CD4-positive, alpha-beta memory T cell (primary cell): ENCODE results near the gene SQSTM1. TPM values are rescaled to one million over a fixed set of nuclear protein-coding genes. Genes with fewer than 3 reads are reported as not detected.
A peak's percentile ranks its signal among the peaks of the same experiment; 100 is the strongest.

ENCODE experiments used
- CTCF ChIA-PET: fragments of 350-600 bp; sonication (Branson Sonifier 250); formaldehyde crosslinking; loops from one replicate; lab custom pipeline; 2021; ENCODE audit warnings: inconsistent platforms; ENCODE audit not compliant: partially characterized antibody; lab: Charles Lee
- POLR2A ChIA-PET: fragments of 350-600 bp; sonication (Branson Sonifier 250); formaldehyde crosslinking; loops from one replicate; lab custom pipeline; 2021; ENCODE audit not compliant: partially characterized antibody; lab: Charles Lee
- DNase-seq, 5 donors: peaks; one replicate each; pipeline versions ENCODE4 v3.0.0 to v3.0.0-alpha.2; 2020 to 2022; ENCODE audit warnings: mixed read lengths in 1 of 5
- H3K27ac ChIP-seq: one replicate; pipeline ENCODE4 v1.7.0; 2013; ENCODE audit warnings: low read depth, low read length
- H3K27me3 ChIP-seq: 2 replicates; pipeline ENCODE4 v1.7.0; 2013; ENCODE audit warnings: mild to moderate bottlenecking, low read length, moderate library complexity; ENCODE audit not compliant: insufficient read depth
- H3K36me3 ChIP-seq: 2 replicates; pipeline ENCODE4 v1.7.0; 2013; ENCODE audit warnings: mild to moderate bottlenecking, low read length, moderate library complexity; ENCODE audit not compliant: insufficient read depth
- H3K4me1 ChIP-seq: 2 replicates; pipeline ENCODE4 v1.7.0; 2013; ENCODE audit warnings: mild to moderate bottlenecking, low read length, moderate library complexity; ENCODE audit not compliant: insufficient read depth
- H3K4me3 ChIP-seq, 2 donors: one replicate each; pipeline ENCODE4 v1.7.0; 2013; ENCODE audit warnings: low read length in 2 of 2, mild to moderate bottlenecking in 1 of 2
- H3K9me3 ChIP-seq, 2 donors: one replicate each; pipeline ENCODE4 v1.7.0; 2013; ENCODE audit warnings: low read length in 2 of 2, control low read depth in 1 of 2; ENCODE audit not compliant: control insufficient read depth in 1 of 2
- H3K27ac Mint-ChIP-seq, 7 donors: one replicate each; pipeline ENCODE4 v1.8.0; 2020 to 2021; ENCODE audit warnings: mixed read lengths in 7 of 7, mild to moderate bottlenecking in 6 of 7, inconsistent platforms in 3 of 7, moderate library complexity in 3 of 7
- H3K27me3 Mint-ChIP-seq, 2 donors: one replicate each; pipeline ENCODE4 v1.8.0; 2020 to 2021; ENCODE audit warnings: mixed read lengths in 2 of 2
- H3K36me3 Mint-ChIP-seq, 2 donors: one replicate each; pipeline ENCODE4 v1.8.0; 2020 to 2021; ENCODE audit warnings: mixed read lengths in 2 of 2, inconsistent platforms in 1 of 2, mild to moderate bottlenecking in 1 of 2
- H3K4me1 Mint-ChIP-seq, 4 donors: one replicate each; pipeline ENCODE4 v1.8.0; 2020 to 2021; ENCODE audit warnings: mixed read lengths in 4 of 4, mild to moderate bottlenecking in 1 of 4
- H3K4me3 Mint-ChIP-seq, 8 donors: one replicate each; pipeline ENCODE4 v1.8.0; 2020 to 2021; ENCODE audit warnings: mixed read lengths in 8 of 8, mild to moderate bottlenecking in 7 of 8, moderate library complexity in 6 of 8, inconsistent platforms in 3 of 8
- H3K9me3 Mint-ChIP-seq, 8 donors: one replicate each; pipeline ENCODE4 v1.8.0; 2020 to 2021; ENCODE audit warnings: mixed read lengths in 8 of 8, mild to moderate bottlenecking in 5 of 8, inconsistent platforms in 3 of 8, moderate library complexity in 1 of 8
- intact Hi-C: fragments of 100-400 bp; cut with micrococcal nuclease; formaldehyde crosslinking; loops from one replicate; pipeline ENCODE4 v1.15.1; 2023
- polyA plus RNA-seq, 2 donors: library from polyadenylated mRNA; unstranded; fragments of 300-500 nt; fragmentation: Illumina TruSeq; gene quantifications; one replicate each; pipeline ENCODE4 v1.2.3, GENCODE V29; 2021
- total RNA-seq, 2 experiments: library from RNA; stranded (reverse); gene quantifications; one replicate each; pipeline ENCODE4 v1.2.3, GENCODE V29; 2021

Gene SQSTM1
- total and polyA plus RNA-seq, 4 experiments from 2014 or later: 188 to 303 (median 256) TPM

DNA sequence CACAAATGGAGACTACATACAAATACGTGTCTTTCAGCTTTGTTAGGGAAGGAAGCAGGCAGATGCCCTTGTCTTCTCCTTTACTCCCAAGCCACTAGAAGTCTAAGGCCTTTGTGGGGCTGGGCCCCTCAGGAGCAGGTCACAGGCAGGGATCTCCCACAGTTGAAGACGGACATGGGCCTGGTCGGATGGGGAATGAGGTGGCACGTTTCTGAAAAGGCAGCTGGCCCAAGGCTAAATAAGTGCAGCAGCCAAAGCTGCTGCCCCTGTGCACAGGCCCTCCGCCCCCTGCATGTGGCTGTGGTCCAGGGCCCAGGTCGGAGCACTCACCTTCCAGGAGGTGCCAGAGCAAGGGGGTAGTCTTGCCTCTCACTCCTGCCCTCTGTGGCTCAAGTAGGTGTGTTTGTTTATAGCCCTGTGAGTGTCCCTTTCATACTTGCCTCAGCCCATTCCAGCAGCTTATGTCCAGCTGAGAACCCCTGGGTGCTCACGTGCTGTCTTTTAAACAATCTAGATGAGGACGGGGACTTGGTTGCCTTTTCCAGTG lies 1.8 kb downstream of the SQSTM1 start:
- peaks cover 30 to 73% (median 46%) of the 10 kb centered on the region in 4 donors for H3K4me1 Mint-ChIP-seq
- H3K27me3 ChIP-seq: no peaks in the 10 kb centered on the region
- H3K9me3 ChIP-seq: no peaks in the 10 kb centered on the region
- peak overlapping the region; percentile 99 for H3K27ac ChIP-seq
- peak in 1 of 5 donors; percentile 29 for DNase-seq
- H3K36me3 ChIP-seq: peaks cover 45% of the 10 kb centered on the region
- ChIA-PET CTCF (interaction anchor here (1.1 to 1.6 kb wide), 5 partner anchors 11 to 26 kb away, joined by 3 to 5 read pairs (median 3); no protein-coding TSS in a partner anchor), POLR2A (interaction anchor here (0.5 to 7.5 kb wide), 11 partner anchors 9 to 272 kb away, joined by 3 to 159 read pairs (median 5); partner anchors contain the start of genes LTC4S, MGAT4B, MRNIP and RUFY1)
- no peak overlapping the region for H3K4me3 ChIP-seq
- H3K27me3 Mint-ChIP-seq: peaks cover 0 to 1% of the 10 kb centered on the region in 2 donors
- peak overlapping the region; percentile 96 to 99 (median 97) for H3K27ac Mint-ChIP-seq
- intact Hi-C loops: no loop called here
- peaks cover 48% of the 10 kb centered on the region for H3K4me1 ChIP-seq
- H3K9me3 Mint-ChIP-seq: peaks cover 0 to 5% (median 0%) of the 10 kb centered on the region in 8 donors
- peak overlapping the region; percentile 93 to 98 (median 96) for H3K4me3 Mint-ChIP-seq
- H3K36me3 Mint-ChIP-seq: peaks cover 23 to 59% of the 10 kb centered on the region in 2 donors

DNA sequence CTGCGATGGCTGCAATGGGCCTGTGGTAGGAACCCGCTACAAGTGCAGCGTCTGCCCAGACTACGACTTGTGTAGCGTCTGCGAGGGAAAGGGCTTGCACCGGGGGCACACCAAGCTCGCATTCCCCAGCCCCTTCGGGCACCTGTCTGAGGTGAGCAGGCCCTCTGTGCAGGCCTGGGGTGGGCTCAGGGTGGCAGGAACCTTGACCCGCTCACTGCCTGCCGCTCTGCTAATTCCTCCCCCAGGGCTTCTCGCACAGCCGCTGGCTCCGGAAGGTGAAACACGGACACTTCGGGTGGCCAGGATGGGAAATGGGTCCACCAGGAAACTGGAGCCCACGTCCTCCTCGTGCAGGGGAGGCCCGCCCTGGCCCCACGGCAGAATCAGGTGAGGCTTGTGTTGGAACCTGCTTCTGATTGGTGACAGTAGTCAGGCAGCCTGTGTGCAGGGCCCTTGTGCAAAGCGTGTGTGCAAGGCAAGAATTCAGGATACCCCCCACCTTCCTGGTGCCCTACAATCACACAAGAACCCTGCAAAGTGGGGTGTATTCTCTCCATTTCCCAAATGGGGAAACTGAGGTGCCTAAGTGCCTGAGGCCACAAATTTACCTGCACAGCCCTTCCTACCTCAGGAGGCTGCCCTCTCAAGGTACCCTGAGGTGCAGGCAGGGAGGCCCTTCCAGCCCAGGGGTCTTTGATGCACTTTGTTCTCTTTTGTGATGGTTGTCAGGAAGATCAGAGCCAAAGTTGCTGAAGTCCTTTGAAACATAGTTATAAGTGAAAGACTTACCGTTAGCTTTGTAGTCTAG lies 3.4 kb downstream of the SQSTM1 start:
- peaks cover 55% of the 10 kb centered on the region for H3K36me3 ChIP-seq
- peaks cover 23 to 60% (median 40%) of the 10 kb centered on the region in 4 donors for H3K4me1 Mint-ChIP-seq
- H3K4me3 Mint-ChIP-seq: peak overlapping the region in 2 of 8 donors; percentile 1 to 2
- no peaks in the 10 kb centered on the region for H3K27me3 ChIP-seq
- peak overlapping the region in 4 of 7 donors; percentile 20 to 99 (median 74) for H3K27ac Mint-ChIP-seq
- no peaks in the 10 kb centered on the region for H3K9me3 ChIP-seq
- ChIA-PET POLR2A (interaction anchor here (0.9 to 7.5 kb wide), 4 partner anchors 13 to 19 kb away, joined by 3 to 159 read pairs (median 8); partner anchors contain the start of gene MGAT4B), CTCF (no interaction called here)
- H3K4me3 ChIP-seq: no peak overlapping the region
- peaks cover 0 to 1% of the 10 kb centered on the region in 2 donors for H3K27me3 Mint-ChIP-seq
- H3K36me3 Mint-ChIP-seq: peaks cover 35 to 70% of the 10 kb centered on the region in 2 donors
- no peak overlapping the region for H3K27ac ChIP-seq
- peaks cover 0 to 5% (median 0%) of the 10 kb centered on the region in 8 donors for H3K9me3 Mint-ChIP-seq
- H3K4me1 ChIP-seq: peaks cover 35% of the 10 kb centered on the region
- DNase-seq: peak in 1 of 5 donors; percentile 16
- intact Hi-C loops: no loop called here

DNA sequence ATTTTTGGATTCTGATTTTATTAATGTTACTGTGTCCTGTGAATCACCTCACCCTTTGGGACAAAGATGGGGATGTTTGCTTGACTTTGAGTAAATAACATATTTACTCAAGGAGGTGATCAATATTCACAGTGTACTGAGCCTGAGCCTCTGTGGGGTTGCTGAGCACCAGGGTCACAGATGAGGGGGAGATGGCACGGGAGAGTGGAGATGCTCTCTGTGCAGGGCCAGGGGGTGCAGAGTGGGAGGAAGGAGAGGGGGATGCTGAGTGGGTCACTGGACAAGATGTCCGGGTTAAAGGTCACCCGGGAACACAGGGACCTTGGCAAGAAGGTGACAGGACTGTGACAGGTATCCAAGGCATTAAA lies 4.0 kb downstream of the SQSTM1 start:
- no peak overlapping the region for H3K27ac ChIP-seq
- ChIA-PET POLR2A (interaction anchor here (0.9 kb wide), 2 partner anchors 14 to 18 kb away, joined by 3 read pairs; partner anchors contain the start of gene MGAT4B), CTCF (interaction anchor here (1.0 kb wide), 1 partner anchor 29 kb away, joined by 4 read pairs; no protein-coding TSS in a partner anchor)
- no peaks in the 10 kb centered on the region for H3K9me3 ChIP-seq
- Mint-ChIP-seq H3K4me3 (peak overlapping the region in 3 of 8 donors; percentile 1 to 46 (median 2)), H3K4me1 (peaks cover 23 to 58% (median 38%) of the 10 kb centered on the region in 4 donors), H3K27ac (peak overlapping the region in 4 of 7 donors; percentile 20 to 76 (median 74)), H3K36me3 (peaks cover 41 to 76% of the 10 kb centered on the region in 2 donors), H3K27me3 (peaks cover 0 to 1% of the 10 kb centered on the region in 2 donors), H3K9me3 (peaks cover 0 to 5% (median 0%) of the 10 kb centered on the region in 8 donors)
- no peaks in the 10 kb centered on the region for H3K27me3 ChIP-seq
- DNase-seq: no peak
- H3K4me3 ChIP-seq: no peak overlapping the region
- H3K36me3 ChIP-seq: peaks cover 58% of the 10 kb centered on the region
- intact Hi-C loops: no loop called here
- H3K4me1 ChIP-seq: peaks cover 29% of the 10 kb centered on the region

DNA sequence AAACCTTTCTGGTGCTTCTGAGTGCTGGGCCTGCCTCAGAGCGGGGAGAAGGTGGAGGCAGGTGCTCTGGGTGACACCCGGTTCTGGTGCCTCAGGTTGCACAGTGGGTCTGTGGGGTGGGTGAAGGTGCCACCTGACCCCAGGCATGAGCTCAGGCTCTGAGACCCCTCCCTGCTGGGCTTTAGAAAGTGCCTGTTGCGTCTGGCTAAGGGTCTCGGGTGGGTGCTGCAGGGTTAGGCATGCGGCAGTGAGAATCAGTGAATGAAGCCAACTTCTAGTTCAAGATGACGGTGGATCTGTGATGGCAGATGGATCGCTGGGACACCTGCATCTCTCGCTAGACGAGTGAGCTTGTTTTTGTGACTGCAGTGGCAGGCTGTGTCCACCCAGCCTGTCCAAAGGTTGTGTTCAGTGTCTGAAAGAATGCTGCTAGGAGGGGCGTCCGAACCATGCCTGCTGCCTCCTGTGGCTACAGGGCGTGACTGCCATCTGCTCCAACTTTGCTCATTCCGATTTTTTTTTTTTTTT lies 5.0 kb downstream of the SQSTM1 start:
- ChIA-PET CTCF (interaction anchor here (0.7 to 1.1 kb wide), 3 partner anchors 21 to 30 kb away, joined by 3 to 4 read pairs (median 3); no protein-coding TSS in a partner anchor), POLR2A (no interaction called here)
- no peak for DNase-seq
- Mint-ChIP-seq H3K9me3 (peaks cover 0 to 5% (median 0%) of the 10 kb centered on the region in 8 donors), H3K36me3 (peaks cover 46 to 83% of the 10 kb centered on the region in 2 donors), H3K27ac (peak overlapping the region in 5 of 7 donors; percentile 8 to 76 (median 48)), H3K27me3 (peaks cover 0 to 1% of the 10 kb centered on the region in 2 donors), H3K4me3 (no peak overlapping the region), H3K4me1 (peaks cover 19 to 51% (median 33%) of the 10 kb centered on the region in 4 donors)
- Histone ChIP-seq H3K9me3 (no peaks in the 10 kb centered on the region), H3K36me3 (peaks cover 66% of the 10 kb centered on the region), H3K4me1 (peaks cover 21% of the 10 kb centered on the region), H3K27ac (no peak overlapping the region), H3K27me3 (no peaks in the 10 kb centered on the region), H3K4me3 (no peak overlapping the region)
- intact Hi-C loops: no loop called here

DNA sequence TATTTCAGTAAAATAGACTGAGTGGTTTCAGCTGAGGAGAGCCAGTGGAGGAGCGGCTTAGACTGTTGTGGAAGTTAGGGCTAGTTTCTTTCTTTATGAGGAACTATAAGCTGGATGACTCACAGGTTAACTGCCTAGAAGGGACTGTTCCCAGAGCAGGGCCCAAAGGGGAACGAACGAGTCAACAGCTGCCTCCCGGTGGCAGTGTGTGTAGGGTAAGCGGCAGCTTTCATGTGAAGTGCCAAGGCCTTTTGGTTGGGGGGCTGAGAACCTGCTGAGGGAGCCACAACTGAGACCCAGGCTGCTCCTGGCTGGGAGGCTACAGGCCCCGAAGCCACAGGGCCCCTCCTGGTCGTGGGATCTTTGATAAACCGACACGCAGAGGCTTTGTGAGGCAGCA lies 7.0 kb downstream of the SQSTM1 start:
- CTCF ChIA-PET: interaction anchor here (1.1 to 1.9 kb wide), 2 partner anchors 26 to 61 kb away, joined by 4 read pairs; no protein-coding TSS in a partner anchor
- H3K9me3 Mint-ChIP-seq: no peaks in the 10 kb centered on the region
- Histone ChIP-seq H3K27me3 (no peaks in the 10 kb centered on the region), H3K36me3 (peaks cover 78% of the 10 kb centered on the region), H3K27ac (no peak overlapping the region), H3K4me1 (peaks cover 11% of the 10 kb centered on the region), H3K4me3 (no peak overlapping the region), H3K9me3 (no peaks in the 10 kb centered on the region)
- peaks cover 56 to 87% of the 10 kb centered on the region in 2 donors for H3K36me3 Mint-ChIP-seq
- peaks cover 13 to 41% (median 25%) of the 10 kb centered on the region in 4 donors for H3K4me1 Mint-ChIP-seq
- no peak overlapping the region for H3K4me3 Mint-ChIP-seq
- DNase-seq: no peak
- peak overlapping the region in 4 of 7 donors; percentile 9 to 76 (median 42) for H3K27ac Mint-ChIP-seq
- no peaks in the 10 kb centered on the region for H3K27me3 Mint-ChIP-seq
- intact Hi-C loops: no loop called here
- POLR2A ChIA-PET: interaction anchor here (0.8 to 1.1 kb wide), 2 partner anchors 9 to 22 kb away, joined by 3 to 5 read pairs; no protein-coding TSS in a partner anchor

DNA sequence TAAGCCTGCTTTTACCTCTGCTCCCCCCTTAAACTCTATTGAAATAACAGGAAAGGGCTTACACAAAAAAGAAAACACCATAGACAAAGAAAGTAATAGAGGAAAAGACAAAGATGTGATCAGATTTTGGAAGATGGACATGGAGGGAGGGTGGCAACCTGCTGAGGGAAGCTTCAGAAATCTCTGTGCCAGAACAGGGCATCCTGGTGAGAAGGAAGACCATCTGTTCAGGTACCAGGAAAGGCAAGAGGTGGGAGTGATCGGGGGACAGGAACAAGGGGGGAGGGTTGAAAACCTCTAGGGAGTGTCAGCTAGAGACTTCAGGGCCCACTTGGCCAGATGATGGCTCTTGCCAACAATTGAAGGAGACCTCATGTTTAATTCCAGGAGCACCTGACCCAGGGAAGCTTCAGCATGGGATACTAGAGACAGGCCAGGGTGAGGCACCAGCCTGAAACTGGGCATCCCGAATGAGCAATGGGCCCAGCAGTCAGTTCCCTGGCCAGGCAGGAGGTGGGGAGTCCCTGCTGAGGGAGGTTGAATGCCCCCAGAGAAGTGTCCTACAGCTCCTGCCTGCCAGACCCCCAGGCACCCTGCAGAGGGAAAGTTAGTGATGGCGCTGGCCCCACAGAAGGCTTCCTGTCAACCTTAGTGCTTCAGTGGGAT lies 8.2 kb downstream of the SQSTM1 start:
- Histone ChIP-seq H3K4me3 (no peak overlapping the region), H3K27me3 (no peaks in the 10 kb centered on the region), H3K4me1 (peaks cover 6% of the 10 kb centered on the region), H3K27ac (no peak overlapping the region), H3K36me3 (peaks cover 80% of the 10 kb centered on the region), H3K9me3 (no peaks in the 10 kb centered on the region)
- H3K27me3 Mint-ChIP-seq: no peaks in the 10 kb centered on the region
- H3K27ac Mint-ChIP-seq: peak overlapping the region in 5 of 7 donors; percentile 19 to 83 (median 61)
- H3K36me3 Mint-ChIP-seq: peaks cover 68 to 92% of the 10 kb centered on the region in 2 donors
- CTCF ChIA-PET: interaction anchor here (1.1 kb wide), 1 partner anchor 27 kb away, joined by 3 read pairs; no protein-coding TSS in a partner anchor
- DNase-seq: no peak
- POLR2A ChIA-PET: interaction anchor here (0.8 to 6.3 kb wide), 4 partner anchors 8 to 151 kb away, joined by 3 to 46 read pairs (median 4); partner anchors contain the start of genes MGAT4B and SQSTM1
- no peak overlapping the region for H3K4me3 Mint-ChIP-seq
- intact Hi-C loops: no loop called here
- H3K4me1 Mint-ChIP-seq: peaks cover 10 to 31% (median 19%) of the 10 kb centered on the region in 4 donors
- no peaks in the 10 kb centered on the region for H3K9me3 Mint-ChIP-seq
